OCI-LY7 (cell line): Measurements from ENCODE around the gene ZMIZ2.

ENCODE experiments used
- EZH2phosphoT487 ChIP-seq: fragments of 200-600 bp; sonication (generic); IDR thresholded peaks from 2 replicates; pipeline ENCODE4 v1.6.1; 2018; ENCODE audit warnings: low read depth, borderline replicate concordance, mild to moderate bottlenecking, mixed run types, antibody characterized with exemption, low read length, moderate library complexity, mixed read lengths
- TF ChIP-seq, protein P1 (sequence below): fragments of 200-600 bp; sonication (generic); conservative IDR thresholded peaks from 2 replicates; pipeline ENCODE4 v1.5.1; 2014; ENCODE audit warnings: mild to moderate bottlenecking, antibody characterized with exemption, low read length, moderate library complexity, mixed read lengths

DNA sequence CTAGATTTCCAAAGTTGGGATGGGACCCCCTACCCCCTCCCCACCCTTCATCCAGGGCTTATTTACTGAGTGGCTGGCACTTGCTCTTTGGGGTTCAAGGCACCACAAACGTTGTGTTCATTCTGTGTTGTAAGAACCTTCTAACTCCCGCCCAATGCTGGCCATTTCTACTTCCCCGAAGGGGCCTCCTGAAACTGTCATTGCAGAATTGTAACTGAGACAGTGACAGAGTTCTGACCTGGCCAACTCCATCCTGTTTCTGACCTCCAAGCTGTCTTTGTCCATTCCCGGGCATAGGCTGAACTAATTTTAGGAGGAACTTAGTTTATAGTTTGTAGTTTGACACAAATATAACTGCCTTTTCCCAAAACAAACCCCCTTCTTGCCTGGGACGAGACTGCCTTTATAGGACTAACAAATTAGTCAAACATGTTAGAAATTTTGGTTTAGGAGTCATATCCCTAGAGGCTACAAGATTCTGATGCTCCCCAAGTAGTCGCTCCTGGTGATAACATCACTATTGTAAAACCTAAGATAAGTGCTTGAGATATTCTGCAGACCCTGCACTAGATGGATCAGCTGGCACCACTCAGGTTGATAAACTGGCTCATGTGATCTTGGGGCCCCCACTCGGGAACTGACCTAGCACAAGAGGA lies 34.8 kb upstream of the ZMIZ2 start:
- TF ChIP-seq, protein P1, sequence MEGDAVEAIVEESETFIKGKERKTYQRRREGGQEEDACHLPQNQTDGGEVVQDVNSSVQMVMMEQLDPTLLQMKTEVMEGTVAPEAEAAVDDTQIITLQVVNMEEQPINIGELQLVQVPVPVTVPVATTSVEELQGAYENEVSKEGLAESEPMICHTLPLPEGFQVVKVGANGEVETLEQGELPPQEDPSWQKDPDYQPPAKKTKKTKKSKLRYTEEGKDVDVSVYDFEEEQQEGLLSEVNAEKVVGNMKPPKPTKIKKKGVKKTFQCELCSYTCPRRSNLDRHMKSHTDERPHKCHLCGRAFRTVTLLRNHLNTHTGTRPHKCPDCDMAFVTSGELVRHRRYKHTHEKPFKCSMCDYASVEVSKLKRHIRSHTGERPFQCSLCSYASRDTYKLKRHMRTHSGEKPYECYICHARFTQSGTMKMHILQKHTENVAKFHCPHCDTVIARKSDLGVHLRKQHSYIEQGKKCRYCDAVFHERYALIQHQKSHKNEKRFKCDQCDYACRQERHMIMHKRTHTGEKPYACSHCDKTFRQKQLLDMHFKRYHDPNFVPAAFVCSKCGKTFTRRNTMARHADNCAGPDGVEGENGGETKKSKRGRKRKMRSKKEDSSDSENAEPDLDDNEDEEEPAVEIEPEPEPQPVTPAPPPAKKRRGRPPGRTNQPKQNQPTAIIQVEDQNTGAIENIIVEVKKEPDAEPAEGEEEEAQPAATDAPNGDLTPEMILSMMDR = no peak
- TF ChIP-seq EZH2phosphoT487 = no peak
